C4-2B (cell line): ENCODE data around the gene PLAU.

Experiments used
- CTCF ChIP-seq: fragments of 450-650 bp; conservative IDR thresholded peaks from 2 replicates; pipeline ENCODE4 v1.5.1; 2017; ENCODE audit warnings: mild to moderate bottlenecking
- ZFX ChIP-seq: fragments of 450-650 bp; IDR thresholded peaks from 2 replicates; pipeline ENCODE4 v1.6.1; 2017

DNA sequence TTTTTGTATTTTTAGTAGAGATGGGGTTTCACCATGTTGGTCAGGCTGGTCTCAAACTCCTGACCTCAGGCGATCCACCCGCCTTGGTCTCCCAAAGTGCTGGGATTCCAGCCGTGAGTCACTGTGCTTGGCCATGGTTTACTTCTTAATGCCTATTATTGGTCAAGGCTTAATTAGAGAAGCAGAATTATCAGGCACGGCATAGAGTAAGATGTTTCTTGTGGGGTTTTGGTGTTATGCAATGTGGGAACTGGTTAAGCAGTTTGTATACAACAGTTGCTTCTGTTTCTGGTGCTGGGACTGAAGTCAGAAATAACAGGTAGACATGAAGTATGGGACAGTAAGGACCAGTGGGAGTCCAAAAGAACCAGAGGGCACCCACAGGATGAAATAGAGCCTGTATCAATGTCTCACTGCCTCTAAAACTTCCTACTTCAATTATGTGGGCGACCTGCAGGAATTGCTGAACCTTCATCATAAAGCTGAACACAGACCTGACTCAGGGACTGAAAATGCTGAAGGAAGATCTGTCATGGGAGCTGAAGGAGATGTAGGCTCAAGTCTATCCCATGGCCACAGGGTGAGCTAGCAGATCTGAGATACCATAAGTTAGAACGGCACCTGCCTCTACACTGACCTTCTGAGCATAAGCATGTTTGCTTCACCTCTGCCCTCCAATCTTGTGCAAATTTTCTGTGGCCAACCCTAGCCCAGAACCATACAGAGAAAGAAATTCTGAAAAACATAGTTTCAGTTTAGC lies 48.7 kb downstream of the PLAU start:
- no peak for TF ChIP-seq CTCF
- TF ChIP-seq ZFX = no peak
